Measurements from ENCODE around the gene MYLK. TPM values are rescaled to one million over a fixed set of nuclear protein-coding genes. Genes with fewer than 3 reads are reported as not detected.
"Not testable (repeated sequence)": the region's sequence is repeated elsewhere in the genome, so short reads cannot be mapped to it uniquely, and the experiment has no call there.

Gene MYLK
- total and polyA plus RNA-seq, 5 donors from 2014 or later = 0.07 to 2.9 (median 0.20) TPM; not detected in 1

- no peak overlapping the region for H3K27ac Mint-ChIP-seq
Observed at GRCh38 chr3:123919353-123919752, 35.2 kb upstream of the MYLK start.

GRCh38 chr3:123914829-123915228 is 30.7 kb upstream of the MYLK start:
- Histone ChIP-seq H3K27me3 (ENCODE audit: control insufficient read depth, insufficient read depth, low read length) (no peaks in the 10 kb centered on the region), H3K4me3 (ENCODE audit: low read depth, low read length) (no peak overlapping the region), H3K9me3 (ENCODE audit: control insufficient read depth in 2 of 2, low read length in 2 of 2) (peaks cover under 1 to 6% of the 10 kb centered on the region in 2 experiments), H3K27ac (ENCODE audit: insufficient read depth, low read length, poor library complexity, severe bottlenecking) (no peak overlapping the region), H3K36me3 (ENCODE audit: control insufficient read depth, insufficient read depth, low read length) (peaks cover 8% of the 10 kb centered on the region), H3K4me1 (ENCODE audit: control insufficient read depth, insufficient read depth, low read length, poor library complexity, severe bottlenecking) (no peaks in the 10 kb centered on the region)
- H3K27ac Mint-ChIP-seq = no peak overlapping the region
- ATAC-seq (ENCODE audit: low read depth in 2 of 2) = no peak
- no peak for DNase-seq
- H3K36me3 Mint-ChIP-seq = peaks cover 20% of the 10 kb centered on the region
- H3K27me3 Mint-ChIP-seq = no peaks in the 10 kb centered on the region
- peaks cover 0 to 3% (median 0%) of the 10 kb centered on the region in 7 donors for H3K9me3 Mint-ChIP-seq
- no peaks in the 10 kb centered on the region for H3K4me1 Mint-ChIP-seq
- H3K4me3 Mint-ChIP-seq = no peak overlapping the region

More at GRCh38 chr3:123919353-123919752, 35.2 kb upstream of the MYLK start:
- H3K4me3 ChIP-seq (ENCODE audit: low read depth, low read length) = no peak overlapping the region
- H3K36me3 Mint-ChIP-seq = peaks cover 52% of the 10 kb centered on the region
- no peaks in the 10 kb centered on the region for H3K27me3 Mint-ChIP-seq
- peaks cover 22 to 24% of the 10 kb centered on the region in 2 experiments for H3K9me3 ChIP-seq (ENCODE audit: control insufficient read depth in 2 of 2, low read length in 2 of 2)
- peaks cover 39% of the 10 kb centered on the region for H3K36me3 ChIP-seq (ENCODE audit: control insufficient read depth, insufficient read depth, low read length)
- ATAC-seq (ENCODE audit: low read depth in 2 of 2) = no peak
- peaks cover 2 to 43% (median 14%) of the 10 kb centered on the region in 7 donors for H3K9me3 Mint-ChIP-seq
- peaks cover 0 to 3% (median 0%) of the 10 kb centered on the region in 4 donors for H3K4me1 Mint-ChIP-seq
- H3K27ac ChIP-seq (ENCODE audit: insufficient read depth, low read length, poor library complexity, severe bottlenecking) = no peak overlapping the region
- no peaks in the 10 kb centered on the region for H3K27me3 ChIP-seq (ENCODE audit: control insufficient read depth, insufficient read depth, low read length)
- H3K4me1 ChIP-seq (ENCODE audit: control insufficient read depth, insufficient read depth, low read length, poor library complexity, severe bottlenecking) = no peaks in the 10 kb centered on the region
- no peak for DNase-seq
- H3K4me3 Mint-ChIP-seq = no peak overlapping the region

GRCh38 chr3:123909785-123910184 is 25.7 kb upstream of the MYLK start:
- Histone ChIP-seq H3K27ac (ENCODE audit: insufficient read depth, low read length, poor library complexity, severe bottlenecking) (no peak overlapping the region), H3K4me3 (ENCODE audit: low read depth, low read length) (no peak overlapping the region), H3K4me1 (ENCODE audit: control insufficient read depth, insufficient read depth, low read length, poor library complexity, severe bottlenecking) (no peaks in the 10 kb centered on the region), H3K9me3 (ENCODE audit: control insufficient read depth in 2 of 2, low read length in 2 of 2) (no peaks in the 10 kb centered on the region), H3K27me3 (ENCODE audit: control insufficient read depth, insufficient read depth, low read length) (no peaks in the 10 kb centered on the region), H3K36me3 (ENCODE audit: control insufficient read depth, insufficient read depth, low read length) (no peaks in the 10 kb centered on the region)
- Mint-ChIP-seq H3K4me1 (no peaks in the 10 kb centered on the region), H3K27ac (no peak overlapping the region), H3K4me3 (no peak overlapping the region), H3K9me3 (peaks cover 0 to 2% (median 0%) of the 10 kb centered on the region in 7 donors), H3K36me3 (peaks cover 11% of the 10 kb centered on the region), H3K27me3 (no peaks in the 10 kb centered on the region)
- DNase-seq (no peak), ATAC-seq (ENCODE audit: low read depth in 2 of 2) (no peak)

GRCh38 chr3:123907720-123908119 is 23.6 kb upstream of the MYLK start:
- no peaks in the 10 kb centered on the region for H3K9me3 ChIP-seq (ENCODE audit: control insufficient read depth in 2 of 2, low read length in 2 of 2)
- Mint-ChIP-seq H3K4me1 (no peaks in the 10 kb centered on the region), H3K4me3 (no peak overlapping the region), H3K36me3 (peaks cover 3% of the 10 kb centered on the region), H3K9me3 (peaks cover 0 to 3% (median 0%) of the 10 kb centered on the region in 7 donors), H3K27ac (no peak overlapping the region), H3K27me3 (peaks cover 4% of the 10 kb centered on the region)
- DNase-seq = no peak
- no peak overlapping the region for H3K4me3 ChIP-seq (ENCODE audit: low read depth, low read length)
- no peak for ATAC-seq (ENCODE audit: low read depth in 2 of 2)
- H3K4me1 ChIP-seq (ENCODE audit: control insufficient read depth, insufficient read depth, low read length, poor library complexity, severe bottlenecking) = no peaks in the 10 kb centered on the region
- H3K27ac ChIP-seq (ENCODE audit: insufficient read depth, low read length, poor library complexity, severe bottlenecking) = no peak overlapping the region
- no peaks in the 10 kb centered on the region for H3K36me3 ChIP-seq (ENCODE audit: control insufficient read depth, insufficient read depth, low read length)
- H3K27me3 ChIP-seq (ENCODE audit: control insufficient read depth, insufficient read depth, low read length) = no peaks in the 10 kb centered on the region

- no peak overlapping the region for H3K27ac ChIP-seq (ENCODE audit: insufficient read depth, low read length, poor library complexity, severe bottlenecking)
- no peaks in the 10 kb centered on the region for H3K36me3 ChIP-seq (ENCODE audit: control insufficient read depth, insufficient read depth, low read length)
- Mint-ChIP-seq H3K4me1 (no peaks in the 10 kb centered on the region), H3K36me3 (no peaks in the 10 kb centered on the region), H3K9me3 (peaks cover 0 to 4% (median 0%) of the 10 kb centered on the region in 7 donors), H3K4me3 (no peak overlapping the region), H3K27me3 (peaks cover 20% of the 10 kb centered on the region), H3K27ac (no peak overlapping the region)
- ATAC-seq (ENCODE audit: low read depth in 2 of 2) (no peak), DNase-seq (no peak)
- H3K27me3 ChIP-seq (ENCODE audit: control insufficient read depth, insufficient read depth, low read length) = peaks cover 4% of the 10 kb centered on the region
- no peaks in the 10 kb centered on the region for H3K4me1 ChIP-seq (ENCODE audit: control insufficient read depth, insufficient read depth, low read length, poor library complexity, severe bottlenecking)
- H3K9me3 ChIP-seq (ENCODE audit: control insufficient read depth in 2 of 2, low read length in 2 of 2) = no peaks in the 10 kb centered on the region
- H3K4me3 ChIP-seq (ENCODE audit: low read depth, low read length) = no peak overlapping the region
Observed at GRCh38 chr3:123899300-123899865, 15.3 kb upstream of the MYLK start.

- Histone ChIP-seq H3K4me3 (ENCODE audit: low read depth, low read length) (no peak overlapping the region), H3K27me3 (ENCODE audit: control insufficient read depth, insufficient read depth, low read length) (peaks cover 2% of the 10 kb centered on the region), H3K36me3 (ENCODE audit: control insufficient read depth, insufficient read depth, low read length) (no peaks in the 10 kb centered on the region), H3K27ac (ENCODE audit: insufficient read depth, low read length, poor library complexity, severe bottlenecking) (no peak overlapping the region), H3K9me3 (ENCODE audit: control insufficient read depth in 2 of 2, low read length in 2 of 2) (peaks cover 2 to 7% of the 10 kb centered on the region in 2 experiments), H3K4me1 (ENCODE audit: control insufficient read depth, insufficient read depth, low read length, poor library complexity, severe bottlenecking) (no peaks in the 10 kb centered on the region)
- H3K36me3 Mint-ChIP-seq = no peaks in the 10 kb centered on the region
- H3K9me3 Mint-ChIP-seq = peaks cover 3 to 20% (median 9%) of the 10 kb centered on the region in 7 donors
- peaks cover 35% of the 10 kb centered on the region for H3K27me3 Mint-ChIP-seq
- DNase-seq = no peak
- no peaks in the 10 kb centered on the region for H3K4me1 Mint-ChIP-seq
- no peak overlapping the region for H3K27ac Mint-ChIP-seq
- no peak overlapping the region for H3K4me3 Mint-ChIP-seq
- ATAC-seq (ENCODE audit: low read depth in 2 of 2) = no peak
Observed at GRCh38 chr3:123893012-123893411, 8.9 kb upstream of the MYLK start.

- Mint-ChIP-seq H3K36me3 (no peaks in the 10 kb centered on the region), H3K9me3 (peaks cover 3 to 20% (median 9%) of the 10 kb centered on the region in 7 donors)
Observed at GRCh38 chr3:123892195-123892594, 8.1 kb upstream of the MYLK start.

GRCh38 chr3:123890991-123891390 is 6.9 kb upstream of the MYLK start:
- Mint-ChIP-seq H3K9me3 (peaks cover 3 to 20% (median 9%) of the 10 kb centered on the region in 7 donors), H3K27me3 (peaks cover 48% of the 10 kb centered on the region)
- not testable (repeated sequence) for H3K9me3 ChIP-seq (ENCODE audit: control insufficient read depth in 2 of 2, low read length in 2 of 2); H3K4me1 Mint-ChIP-seq; H3K27me3 ChIP-seq (ENCODE audit: control insufficient read depth, insufficient read depth, low read length); H3K4me1 ChIP-seq (ENCODE audit: control insufficient read depth, insufficient read depth, low read length, poor library complexity, severe bottlenecking); H3K27ac ChIP-seq (ENCODE audit: insufficient read depth, low read length, poor library complexity, severe bottlenecking); H3K36me3 Mint-ChIP-seq; H3K4me3 Mint-ChIP-seq; H3K36me3 ChIP-seq (ENCODE audit: control insufficient read depth, insufficient read depth, low read length); DNase-seq; ATAC-seq (ENCODE audit: low read depth in 2 of 2); H3K4me3 ChIP-seq (ENCODE audit: low read depth, low read length); H3K27ac Mint-ChIP-seq

More at GRCh38 chr3:123892195-123892594, 8.1 kb upstream of the MYLK start:
- H3K27me3 Mint-ChIP-seq = peaks cover 40% of the 10 kb centered on the region
- H3K27ac Mint-ChIP-seq = no peak overlapping the region
- H3K4me1 ChIP-seq (ENCODE audit: control insufficient read depth, insufficient read depth, low read length, poor library complexity, severe bottlenecking) = no peaks in the 10 kb centered on the region
- peaks cover 2 to 7% of the 10 kb centered on the region in 2 experiments for H3K9me3 ChIP-seq (ENCODE audit: control insufficient read depth in 2 of 2, low read length in 2 of 2)
- no peaks in the 10 kb centered on the region for H3K4me1 Mint-ChIP-seq
- peaks cover 2% of the 10 kb centered on the region for H3K27me3 ChIP-seq (ENCODE audit: control insufficient read depth, insufficient read depth, low read length)
- H3K4me3 ChIP-seq (ENCODE audit: low read depth, low read length) = no peak overlapping the region
- no peak overlapping the region for H3K4me3 Mint-ChIP-seq
- H3K27ac ChIP-seq (ENCODE audit: insufficient read depth, low read length, poor library complexity, severe bottlenecking) = no peak overlapping the region
- H3K36me3 ChIP-seq (ENCODE audit: control insufficient read depth, insufficient read depth, low read length) = no peaks in the 10 kb centered on the region
- DNase-seq (no peak), ATAC-seq (ENCODE audit: low read depth in 2 of 2) (no peak)
